GM12878 (cell line): ENCODE measurements around the gene PPP2R5C.

Source experiments
- CHD2 ChIP-seq: IDR thresholded peaks from 2 replicates; pipeline ENCODE4 v1.6.1; 2011; ENCODE audit warnings: low read depth, low read length, improper control_type of control experiment, borderline replicate concordance
- CTCF ChIP-seq, 3 experiments: IDR thresholded peaks in 2 of 3; conservative IDR thresholded peaks in 1 of 3; 2 replicates each; pipeline ENCODE4 v1.5.1; 2011; ENCODE audit warnings: low read depth in 3 of 3, low read length in 3 of 3, mild to moderate bottlenecking in 3 of 3, control low read depth in 2 of 3, moderate library complexity in 2 of 3, inconsistent platforms in 1 of 3, mixed read lengths in 1 of 3; ENCODE audit not compliant: control insufficient read depth in 2 of 3, insufficient read depth in 1 of 3; ENCODE audit errors: extremely low read depth in 1 of 3
- EZH2 ChIP-seq: IDR thresholded peaks from 2 replicates; pipeline ENCODE4 v1.6.1; 2012; ENCODE audit warnings: low read depth, mild to moderate bottlenecking, control low read depth, inconsistent platforms, low read length, borderline replicate concordance; ENCODE audit not compliant: control insufficient read depth
- HDGF ChIP-seq: fragments of 450-650 bp; IDR thresholded peaks from 2 replicates; pipeline ENCODE4 v1.6.1; 2016; ENCODE audit warnings: antibody characterized with exemption
- KDM1A ChIP-seq: fragments of 200-600 bp; sonication (generic); IDR thresholded peaks from 2 replicates; pipeline ENCODE4 v1.6.1; 2016; ENCODE audit warnings: borderline replicate concordance
- NR2C2 ChIP-seq: IDR thresholded peaks from 2 replicates; pipeline ENCODE4 v1.6.1; 2011; ENCODE audit warnings: borderline replicate concordance, low read depth; ENCODE audit not compliant: control insufficient read depth, insufficient read length
- POLR2A ChIP-seq: IDR thresholded peaks from 2 replicates; pipeline ENCODE4 v1.6.1; 2011; ENCODE audit warnings: low read depth, mild to moderate bottlenecking, low read length
- POLR2AphosphoS5 ChIP-seq: IDR thresholded peaks from 2 replicates; pipeline ENCODE4 v1.6.1; 2011; ENCODE audit warnings: mild to moderate bottlenecking, low read length, inconsistent platforms
- TAF1 ChIP-seq: IDR thresholded peaks from 2 replicates; pipeline ENCODE4 v1.6.1; 2011; ENCODE audit warnings: mild to moderate bottlenecking, low read depth, low read length, borderline replicate concordance
- ZNF274 ChIP-seq: IDR thresholded peaks from one replicate; pipeline ENCODE4 v1.8.0; 2011; ENCODE audit not compliant: insufficient read length, insufficient read depth

DNA sequence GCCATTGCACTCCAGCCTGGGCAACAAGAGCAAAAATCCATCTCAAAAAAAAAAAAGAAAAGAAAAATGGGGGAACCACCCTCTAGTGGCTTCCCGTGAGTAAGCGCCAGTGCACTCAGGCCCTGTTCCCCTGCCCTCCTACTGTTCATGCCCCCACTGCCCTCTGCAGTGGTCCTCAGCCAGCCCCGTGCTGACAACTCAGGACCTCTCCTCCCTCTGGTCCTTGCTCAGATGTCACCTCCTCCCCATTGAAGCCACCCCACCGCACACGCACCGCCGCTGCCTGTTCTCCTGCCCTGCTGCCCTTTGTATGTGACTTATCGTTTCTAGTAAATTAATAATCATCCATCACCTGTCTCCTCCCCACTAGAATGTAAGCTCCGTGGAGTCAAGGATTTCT lies 144.1 kb downstream of the PPP2R5C start:
- TF ChIP-seq CHD2 (no peak), POLR2AphosphoS5 (no peak), NR2C2 (no peak), ZNF274 (no peak), POLR2A (no peak), TAF1 (no peak), HDGF (no peak), KDM1A (no peak), CTCF (IDR thresholded peaks at IDR 0.05 in 2 of 3, conservative IDR thresholded peaks at IDR 0.05 in 1 of 3; ENCODE audit: control insufficient read depth in 2 of 3, extremely low read depth in 1 of 3, insufficient read depth in 1 of 3, low read depth in 3 of 3, low read length in 3 of 3) (no peak), EZH2 (no peak)
